K562 (cell line): ENCODE data around the gene CUL1.

ENCODE experiments used
- HNRNPK ChIP-seq: fragments of 200-400 bp; formaldehyde crosslinking; IDR thresholded peaks from one replicate; pipeline ENCODE4 v1.6.1; 2018; ENCODE audit warnings: mild to moderate bottlenecking, low read depth, low read length; ENCODE audit not compliant: poor library complexity, severe bottlenecking
- MEF2A ChIP-seq: IDR thresholded peaks from 2 replicates; pipeline ENCODE4 v1.6.1; 2011; ENCODE audit warnings: low read depth, mild to moderate bottlenecking, low read length, moderate library complexity; ENCODE audit not compliant: control insufficient read depth
- NFE2L1 ChIP-seq: fragments of 450-650 bp; IDR thresholded peaks from 2 replicates; pipeline ENCODE4 v1.6.1; 2016; ENCODE audit warnings: missing genetic modification characterization, low read depth, mild to moderate bottlenecking, missing compliant biosample characterization, moderate library complexity, borderline replicate concordance
- TAF1 ChIP-seq: IDR thresholded peaks from 2 replicates; pipeline ENCODE4 v1.6.1; 2011; ENCODE audit warnings: mild to moderate bottlenecking, low read length, moderate library complexity; ENCODE audit not compliant: insufficient read depth, control insufficient read depth, severe bottlenecking; ENCODE audit errors: extremely low read depth
- TARDBP ChIP-seq: fragments of 450-650 bp; IDR thresholded peaks from 2 replicates; pipeline ENCODE4 v1.6.1; 2016
- ZNF121 ChIP-seq: sonication (generic); formaldehyde crosslinking; conservative IDR thresholded peaks from 2 replicates; pipeline ENCODE4 v1.8.0; 2022; ENCODE audit warnings: missing genetic modification reagents
- TF ChIP-seq, protein P1 (sequence below), 3 experiments: IDR thresholded peaks in 2 of 3; conservative IDR thresholded peaks in 1 of 3; 2 replicates each; pipeline ENCODE4 v1.5.1; 2011 to 2012; ENCODE audit warnings: low read length in 3 of 3, mild to moderate bottlenecking in 3 of 3, control low read depth in 2 of 3, improper control_type of control experiment in 1 of 3, inconsistent platforms in 1 of 3, low read depth in 1 of 3, mixed read lengths in 1 of 3, moderate library complexity in 1 of 3; ENCODE audit not compliant: insufficient read depth in 2 of 3
- TF ChIP-seq, protein P2 (sequence below): fragments of 450-650 bp; IDR thresholded peaks from 2 replicates; pipeline ENCODE4 v1.6.1; 2016; ENCODE audit warnings: low read depth
- TF ChIP-seq, protein P3 (sequence below): sonication (generic); formaldehyde crosslinking; IDR thresholded peaks from 2 replicates; pipeline ENCODE4 v1.9.0; 2022; ENCODE audit warnings: mild to moderate bottlenecking, missing genetic modification reagents
- TF ChIP-seq, protein P4 (sequence below): sonication (generic); formaldehyde crosslinking; IDR thresholded peaks from 2 replicates; pipeline ENCODE4 v1.8.0; 2022; ENCODE audit warnings: mild to moderate bottlenecking, missing genetic modification reagents

DNA sequence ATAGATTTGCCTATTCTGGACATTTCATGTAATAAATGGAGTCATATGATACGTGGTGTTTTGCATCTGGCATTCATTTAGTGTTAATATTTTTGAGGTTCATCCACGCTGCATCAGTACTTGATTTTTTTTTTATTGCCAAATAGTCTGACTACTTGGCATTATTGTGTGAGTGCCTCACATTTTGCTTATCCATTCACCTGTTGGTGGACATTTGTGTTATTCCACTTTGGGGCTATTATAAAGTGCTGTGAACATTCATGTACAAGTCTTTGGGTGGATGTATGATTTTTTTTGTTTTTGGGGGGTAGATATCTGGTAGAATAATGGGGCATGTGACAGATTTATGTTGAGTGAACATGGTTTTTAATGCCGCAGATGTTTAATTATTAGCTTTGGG is 19.7 kb downstream of the CUL1 start:
- TF ChIP-seq TAF1 = no peak
- no peak for TF ChIP-seq ZNF121 (CRISPR knock-in tag)
- TF ChIP-seq, protein P1, sequence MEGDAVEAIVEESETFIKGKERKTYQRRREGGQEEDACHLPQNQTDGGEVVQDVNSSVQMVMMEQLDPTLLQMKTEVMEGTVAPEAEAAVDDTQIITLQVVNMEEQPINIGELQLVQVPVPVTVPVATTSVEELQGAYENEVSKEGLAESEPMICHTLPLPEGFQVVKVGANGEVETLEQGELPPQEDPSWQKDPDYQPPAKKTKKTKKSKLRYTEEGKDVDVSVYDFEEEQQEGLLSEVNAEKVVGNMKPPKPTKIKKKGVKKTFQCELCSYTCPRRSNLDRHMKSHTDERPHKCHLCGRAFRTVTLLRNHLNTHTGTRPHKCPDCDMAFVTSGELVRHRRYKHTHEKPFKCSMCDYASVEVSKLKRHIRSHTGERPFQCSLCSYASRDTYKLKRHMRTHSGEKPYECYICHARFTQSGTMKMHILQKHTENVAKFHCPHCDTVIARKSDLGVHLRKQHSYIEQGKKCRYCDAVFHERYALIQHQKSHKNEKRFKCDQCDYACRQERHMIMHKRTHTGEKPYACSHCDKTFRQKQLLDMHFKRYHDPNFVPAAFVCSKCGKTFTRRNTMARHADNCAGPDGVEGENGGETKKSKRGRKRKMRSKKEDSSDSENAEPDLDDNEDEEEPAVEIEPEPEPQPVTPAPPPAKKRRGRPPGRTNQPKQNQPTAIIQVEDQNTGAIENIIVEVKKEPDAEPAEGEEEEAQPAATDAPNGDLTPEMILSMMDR (IDR thresholded peaks at IDR 0.05 in 2 of 3, conservative IDR thresholded peaks at IDR 0.05 in 1 of 3; ENCODE audit: insufficient read depth in 2 of 3, low read depth in 1 of 3, low read length in 3 of 3) = no peak
- TF ChIP-seq TARDBP = no peak
- TF ChIP-seq, protein P2, sequence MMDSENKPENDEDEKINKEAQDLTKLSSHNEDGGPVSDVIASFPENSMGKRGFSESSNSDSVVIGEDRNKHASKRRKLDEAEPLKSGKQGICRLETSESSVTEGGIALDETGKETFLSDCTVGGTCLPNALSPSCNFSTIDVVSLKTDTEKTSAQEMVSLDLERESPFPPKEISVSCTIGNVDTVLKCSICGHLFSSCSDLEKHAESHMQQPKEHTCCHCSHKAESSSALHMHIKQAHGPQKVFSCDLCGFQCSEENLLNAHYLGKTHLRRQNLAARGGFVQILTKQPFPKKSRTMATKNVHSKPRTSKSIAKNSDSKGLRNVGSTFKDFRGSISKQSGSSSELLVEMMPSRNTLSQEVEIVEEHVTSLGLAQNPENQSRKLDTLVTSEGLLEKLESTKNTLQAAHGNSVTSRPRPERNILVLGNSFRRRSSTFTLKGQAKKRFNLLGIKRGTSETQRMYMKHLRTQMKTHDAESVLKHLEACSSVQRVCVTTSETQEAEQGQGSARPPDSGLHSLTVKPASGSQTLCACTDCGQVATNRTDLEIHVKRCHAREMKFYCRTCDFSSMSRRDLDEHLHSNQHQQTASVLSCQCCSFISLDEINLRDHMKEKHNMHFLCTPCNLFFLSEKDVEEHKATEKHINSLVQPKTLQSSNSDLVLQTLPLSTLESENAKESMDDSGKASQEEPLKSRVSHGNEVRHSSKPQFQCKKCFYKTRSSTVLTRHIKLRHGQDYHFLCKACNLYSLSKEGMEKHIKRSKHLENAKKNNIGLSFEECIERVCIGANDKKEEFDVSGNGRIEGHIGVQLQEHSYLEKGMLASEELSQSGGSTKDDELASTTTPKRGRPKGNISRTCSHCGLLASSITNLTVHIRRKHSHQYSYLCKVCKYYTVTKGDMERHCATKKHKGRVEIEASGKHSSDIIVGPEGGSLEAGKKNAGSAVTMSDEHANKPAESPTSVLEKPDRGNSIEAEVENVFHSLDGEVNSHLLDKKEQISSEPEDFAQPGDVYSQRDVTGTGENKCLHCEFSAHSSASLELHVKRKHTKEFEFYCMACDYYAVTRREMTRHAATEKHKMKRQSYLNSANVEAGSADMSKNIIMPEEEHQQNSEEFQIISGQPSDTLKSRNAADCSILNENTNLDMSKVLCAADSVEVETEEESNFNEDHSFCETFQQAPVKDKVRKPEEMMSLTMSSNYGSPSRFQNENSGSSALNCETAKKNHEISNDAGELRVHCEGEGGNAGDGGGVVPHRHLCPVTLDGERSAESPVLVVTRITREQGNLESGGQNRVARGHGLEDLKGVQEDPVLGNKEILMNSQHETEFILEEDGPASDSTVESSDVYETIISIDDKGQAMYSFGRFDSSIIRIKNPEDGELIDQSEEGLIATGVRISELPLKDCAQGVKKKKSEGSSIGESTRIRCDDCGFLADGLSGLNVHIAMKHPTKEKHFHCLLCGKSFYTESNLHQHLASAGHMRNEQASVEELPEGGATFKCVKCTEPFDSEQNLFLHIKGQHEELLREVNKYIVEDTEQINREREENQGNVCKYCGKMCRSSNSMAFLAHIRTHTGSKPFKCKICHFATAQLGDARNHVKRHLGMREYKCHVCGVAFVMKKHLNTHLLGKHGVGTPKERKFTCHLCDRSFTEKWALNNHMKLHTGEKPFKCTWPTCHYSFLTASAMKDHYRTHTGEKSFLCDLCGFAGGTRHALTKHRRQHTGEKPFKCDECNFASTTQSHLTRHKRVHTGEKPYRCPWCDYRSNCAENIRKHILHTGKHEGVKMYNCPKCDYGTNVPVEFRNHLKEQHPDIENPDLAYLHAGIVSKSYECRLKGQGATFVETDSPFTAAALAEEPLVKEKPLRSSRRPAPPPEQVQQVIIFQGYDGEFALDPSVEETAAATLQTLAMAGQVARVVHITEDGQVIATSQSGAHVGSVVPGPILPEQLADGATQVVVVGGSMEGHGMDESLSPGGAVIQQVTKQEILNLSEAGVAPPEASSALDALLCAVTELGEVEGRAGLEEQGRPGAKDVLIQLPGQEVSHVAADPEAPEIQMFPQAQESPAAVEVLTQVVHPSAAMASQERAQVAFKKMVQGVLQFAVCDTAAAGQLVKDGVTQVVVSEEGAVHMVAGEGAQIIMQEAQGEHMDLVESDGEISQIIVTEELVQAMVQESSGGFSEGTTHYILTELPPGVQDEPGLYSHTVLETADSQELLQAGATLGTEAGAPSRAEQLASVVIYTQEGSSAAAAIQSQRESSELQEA = no peak
- TF ChIP-seq, protein P3, sequence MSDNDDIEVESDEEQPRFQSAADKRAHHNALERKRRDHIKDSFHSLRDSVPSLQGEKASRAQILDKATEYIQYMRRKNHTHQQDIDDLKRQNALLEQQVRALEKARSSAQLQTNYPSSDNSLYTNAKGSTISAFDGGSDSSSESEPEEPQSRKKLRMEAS (CRISPR knock-in tag) = no peak
- TF ChIP-seq HNRNPK = no peak
- TF ChIP-seq NFE2L1 (tag) = no peak
- TF ChIP-seq MEF2A = no peak
- TF ChIP-seq, protein P4, sequence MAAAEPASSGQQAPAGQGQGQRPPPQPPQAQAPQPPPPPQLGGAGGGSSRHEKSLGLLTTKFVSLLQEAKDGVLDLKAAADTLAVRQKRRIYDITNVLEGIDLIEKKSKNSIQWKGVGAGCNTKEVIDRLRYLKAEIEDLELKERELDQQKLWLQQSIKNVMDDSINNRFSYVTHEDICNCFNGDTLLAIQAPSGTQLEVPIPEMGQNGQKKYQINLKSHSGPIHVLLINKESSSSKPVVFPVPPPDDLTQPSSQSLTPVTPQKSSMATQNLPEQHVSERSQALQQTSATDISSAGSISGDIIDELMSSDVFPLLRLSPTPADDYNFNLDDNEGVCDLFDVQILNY = no peak
